Measurements from ENCODE around the gene LPP. TPM values are rescaled to one million over a fixed set of nuclear protein-coding genes. Genes with fewer than 3 reads are reported as not detected.
A peak's percentile ranks its signal among the peaks of the same experiment; 100 is the strongest.

Gene LPP
- total RNA-seq, 2 donors from 2014 or later, result 52.7 to 56.7 TPM

GRCh38 chr3:188497021-188497420 is 343.1 kb downstream of the LPP start:
- H3K9me3 Mint-ChIP-seq, result peaks cover 3% of the 10 kb centered on the region
- H3K27ac Mint-ChIP-seq, result no peak overlapping the region
- H3K4me1 Mint-ChIP-seq (ENCODE audit: low read depth in 2 of 2), result peaks cover 21 to 30% of the 10 kb centered on the region in 2 donors
- no peak overlapping the region for H3K4me3 Mint-ChIP-seq
- peaks cover 8% of the 10 kb centered on the region for H3K36me3 Mint-ChIP-seq
- H3K27me3 Mint-ChIP-seq, result no peaks in the 10 kb centered on the region
- DNase-seq (ENCODE audit: low spot score) (no peak), ATAC-seq (no peak)

- ATAC-seq (no peak), DNase-seq (ENCODE audit: low spot score) (no peak)
- Mint-ChIP-seq H3K4me1 (ENCODE audit: low read depth in 2 of 2) (peaks cover 26 to 41% of the 10 kb centered on the region in 2 donors), H3K9me3 (peaks cover 25% of the 10 kb centered on the region), H3K36me3 (peaks cover 37% of the 10 kb centered on the region), H3K27me3 (no peaks in the 10 kb centered on the region), H3K4me3 (no peak overlapping the region), H3K27ac (peak overlapping the region in 1 of 2 donors; percentile 19)
Observed at GRCh38 chr3:188503647-188504046, 349.7 kb downstream of the LPP start.

- H3K9me3 Mint-ChIP-seq, result peaks cover 25% of the 10 kb centered on the region
- ATAC-seq (no peak), DNase-seq (ENCODE audit: low spot score) (no peak)
- H3K36me3 Mint-ChIP-seq, result peaks cover 37% of the 10 kb centered on the region
- peaks cover 20 to 41% of the 10 kb centered on the region in 2 donors for H3K4me1 Mint-ChIP-seq (ENCODE audit: low read depth in 2 of 2)
- H3K27me3 Mint-ChIP-seq, result no peaks in the 10 kb centered on the region
- no peak overlapping the region for H3K4me3 Mint-ChIP-seq
- peak overlapping the region in 1 of 2 donors; percentile 19 for H3K27ac Mint-ChIP-seq
Observed at GRCh38 chr3:188505151-188505550, 351.2 kb downstream of the LPP start.

- Mint-ChIP-seq H3K36me3 (peaks cover 36% of the 10 kb centered on the region), H3K27ac (peak overlapping the region in 1 of 2 donors; percentile 19), H3K4me1 (ENCODE audit: low read depth in 2 of 2) (peaks cover 20 to 43% of the 10 kb centered on the region in 2 donors), H3K9me3 (peaks cover 25% of the 10 kb centered on the region), H3K27me3 (no peaks in the 10 kb centered on the region), H3K4me3 (no peak overlapping the region)
- no peak for ATAC-seq
- no peak for DNase-seq (ENCODE audit: low spot score)
Observed at GRCh38 chr3:188505911-188506310, 352.0 kb downstream of the LPP start.

- ATAC-seq, result no peak
- Mint-ChIP-seq H3K9me3 (peaks cover 25% of the 10 kb centered on the region), H3K27me3 (no peaks in the 10 kb centered on the region), H3K4me1 (ENCODE audit: low read depth in 2 of 2) (peaks cover 20 to 41% of the 10 kb centered on the region in 2 donors), H3K27ac (peak overlapping the region in 1 of 2 donors; percentile 19), H3K36me3 (peaks cover 34% of the 10 kb centered on the region), H3K4me3 (no peak overlapping the region)
- DNase-seq (ENCODE audit: low spot score), result no peak
Observed at GRCh38 chr3:188506446-188506845, 352.5 kb downstream of the LPP start.

- peaks cover 34% of the 10 kb centered on the region for H3K36me3 Mint-ChIP-seq
- peaks cover 20 to 44% of the 10 kb centered on the region in 2 donors for H3K4me1 Mint-ChIP-seq (ENCODE audit: low read depth in 2 of 2)
- H3K9me3 Mint-ChIP-seq, result peaks cover 21% of the 10 kb centered on the region
- DNase-seq (ENCODE audit: low spot score) (no peak), ATAC-seq (peak; percentile 70 to 72)
- H3K27ac Mint-ChIP-seq, result peak overlapping the region in 1 of 2 donors; percentile 57
- no peaks in the 10 kb centered on the region for H3K27me3 Mint-ChIP-seq
- peak overlapping the region; percentile 2 for H3K4me3 Mint-ChIP-seq
Observed at GRCh38 chr3:188507244-188507720, 353.3 kb downstream of the LPP start.

GRCh38 chr3:188508454-188508853 is 354.5 kb downstream of the LPP start:
- H3K9me3 Mint-ChIP-seq, result peaks cover 20% of the 10 kb centered on the region
- peaks cover 25 to 43% of the 10 kb centered on the region in 2 donors for H3K4me1 Mint-ChIP-seq (ENCODE audit: low read depth in 2 of 2)
- no peaks in the 10 kb centered on the region for H3K27me3 Mint-ChIP-seq
- ATAC-seq (no peak), DNase-seq (ENCODE audit: low spot score) (no peak)
- H3K36me3 Mint-ChIP-seq, result peaks cover 29% of the 10 kb centered on the region
- H3K4me3 Mint-ChIP-seq, result no peak overlapping the region
- H3K27ac Mint-ChIP-seq, result peak overlapping the region in 1 of 2 donors; percentile 57

GRCh38 chr3:188509316-188509715 is 355.4 kb downstream of the LPP start:
- H3K9me3 Mint-ChIP-seq, result peaks cover 14% of the 10 kb centered on the region
- peaks cover 30 to 39% of the 10 kb centered on the region in 2 donors for H3K4me1 Mint-ChIP-seq (ENCODE audit: low read depth in 2 of 2)
- ATAC-seq (no peak), DNase-seq (ENCODE audit: low spot score) (no peak)
- peak overlapping the region in 1 of 2 donors; percentile 47 for H3K27ac Mint-ChIP-seq
- H3K4me3 Mint-ChIP-seq, result no peak overlapping the region
- H3K36me3 Mint-ChIP-seq, result peaks cover 21% of the 10 kb centered on the region
- H3K27me3 Mint-ChIP-seq, result no peaks in the 10 kb centered on the region

GRCh38 chr3:188510366-188510765 is 356.4 kb downstream of the LPP start:
- Mint-ChIP-seq H3K36me3 (peaks cover 15% of the 10 kb centered on the region), H3K27ac (no peak overlapping the region), H3K9me3 (peaks cover 7% of the 10 kb centered on the region), H3K4me3 (no peak overlapping the region), H3K27me3 (no peaks in the 10 kb centered on the region), H3K4me1 (ENCODE audit: low read depth in 2 of 2) (peaks cover 28 to 36% of the 10 kb centered on the region in 2 donors)
- DNase-seq (ENCODE audit: low spot score), result no peak
- ATAC-seq, result no peak

- Mint-ChIP-seq H3K4me1 (ENCODE audit: low read depth in 2 of 2) (peaks cover 10 to 19% of the 10 kb centered on the region in 2 donors), H3K27ac (no peak overlapping the region), H3K27me3 (no peaks in the 10 kb centered on the region), H3K9me3 (peaks cover 3% of the 10 kb centered on the region), H3K36me3 (peaks cover 8% of the 10 kb centered on the region), H3K4me3 (no peak overlapping the region)
- no peak for ATAC-seq
- no peak for DNase-seq (ENCODE audit: low spot score)
Observed at GRCh38 chr3:188513662-188514328, 359.8 kb downstream of the LPP start.

- Mint-ChIP-seq H3K9me3 (peaks cover 3% of the 10 kb centered on the region), H3K4me3 (no peak overlapping the region), H3K4me1 (ENCODE audit: low read depth in 2 of 2) (peaks cover 16 to 26% of the 10 kb centered on the region in 2 donors), H3K36me3 (peaks cover 4% of the 10 kb centered on the region), H3K27me3 (no peaks in the 10 kb centered on the region), H3K27ac (peak overlapping the region in 1 of 2 donors; percentile 45)
- DNase-seq (ENCODE audit: low spot score) (no peak), ATAC-seq (peak in 1 of 2 donors; percentile 75)
Observed at GRCh38 chr3:188516515-188516914, 362.6 kb downstream of the LPP start.

GRCh38 chr3:188518416-188518815 is 364.5 kb downstream of the LPP start:
- H3K4me3 Mint-ChIP-seq, result no peak overlapping the region
- H3K27me3 Mint-ChIP-seq, result no peaks in the 10 kb centered on the region

GRCh38 chr3:188518835-188519452 is 365.0 kb downstream of the LPP start:
- no peak for DNase-seq (ENCODE audit: low spot score)
- peaks cover 3% of the 10 kb centered on the region for H3K9me3 Mint-ChIP-seq
- no peak overlapping the region for H3K4me3 Mint-ChIP-seq
- no peak for ATAC-seq
- H3K27me3 Mint-ChIP-seq, result no peaks in the 10 kb centered on the region
- peak overlapping the region in 1 of 2 donors; percentile 65 for H3K27ac Mint-ChIP-seq
- H3K36me3 Mint-ChIP-seq, result no peaks in the 10 kb centered on the region
- peaks cover 12 to 23% of the 10 kb centered on the region in 2 donors for H3K4me1 Mint-ChIP-seq (ENCODE audit: low read depth in 2 of 2)

More at GRCh38 chr3:188518416-188518815, 364.5 kb downstream of the LPP start:
- Mint-ChIP-seq H3K4me1 (ENCODE audit: low read depth in 2 of 2) (peaks cover 12 to 21% of the 10 kb centered on the region in 2 donors), H3K9me3 (peaks cover 3% of the 10 kb centered on the region), H3K27ac (no peak overlapping the region), H3K36me3 (no peaks in the 10 kb centered on the region)
- DNase-seq (ENCODE audit: low spot score), result no peak
- no peak for ATAC-seq

GRCh38 chr3:188520466-188520865 is 366.5 kb downstream of the LPP start:
- ATAC-seq, result no peak
- Mint-ChIP-seq H3K4me3 (no peak overlapping the region), H3K27me3 (no peaks in the 10 kb centered on the region), H3K9me3 (peaks cover 3% of the 10 kb centered on the region), H3K36me3 (no peaks in the 10 kb centered on the region), H3K4me1 (ENCODE audit: low read depth in 2 of 2) (peaks cover 12 to 24% of the 10 kb centered on the region in 2 donors), H3K27ac (peak overlapping the region in 1 of 2 donors; percentile 65)
- DNase-seq (ENCODE audit: low spot score), result no peak
